ENCODE results near the gene TUBGCP4.
"Not testable (repeated sequence)": the region's sequence is repeated elsewhere in the genome, so short reads cannot be mapped to it uniquely, and the experiment has no call there.

Gene TUBGCP4

GRCh38 chr15:43370975-43371974 lies at the start of gene TUBGCP4, which contains the start of gene ZSCAN29:
Gene TUBGCP4 (plus strand): TSS chr15:43371101. CDS start chr15:43371355, 254 bp downstream.
Gene ZSCAN29 (minus strand): TSS chr15:43371043. CDS start chr15:43369913, 1,130 bp downstream.
- no peak for DNase-seq (ENCODE audit: low read depth)

- DNase-seq (ENCODE audit: low read depth): no peak
Measured at GRCh38 chr15:43325039-43325684, 45.7 kb upstream of the TUBGCP4 start.

- DNase-seq (ENCODE audit: low read depth): peak; percentile 9
Measured at GRCh38 chr15:43329217-43329959, 41.5 kb upstream of the TUBGCP4 start.

- peak; percentile 72 for DNase-seq (ENCODE audit: low read depth)
Measured at GRCh38 chr15:43329960-43330779, 40.7 kb upstream of the TUBGCP4 start, which contains the start of gene LCMT2. Gene LCMT2 (minus strand): TSS chr15:43330573. CDS start chr15:43330489, 84 bp downstream.

GRCh38 chr15:43330780-43331087 lies 40.2 kb upstream of the TUBGCP4 start:
- no peak for DNase-seq (ENCODE audit: low read depth)

GRCh38 chr15:43346305-43346704 lies 24.6 kb upstream of the TUBGCP4 start:
- no peak for DNase-seq (ENCODE audit: low read depth)

GRCh38 chr15:43347114-43347513 lies 23.8 kb upstream of the TUBGCP4 start:
- no peak for DNase-seq (ENCODE audit: low read depth)

- DNase-seq (ENCODE audit: low read depth): no peak
Measured at GRCh38 chr15:43352693-43353382, 18.1 kb upstream of the TUBGCP4 start.

GRCh38 chr15:43360821-43361220 lies 10.1 kb upstream of the TUBGCP4 start:
- DNase-seq (ENCODE audit: low read depth): no peak

- DNase-seq (ENCODE audit: low read depth): no peak
Measured at GRCh38 chr15:43361313-43361903, 9.5 kb upstream of the TUBGCP4 start.

GRCh38 chr15:43370310-43370974 lies 459 bp upstream of the TUBGCP4 start:
- no peak for DNase-seq (ENCODE audit: low read depth)

GRCh38 chr15:43376017-43376705 lies 5.3 kb downstream of the TUBGCP4 start:
- no peak for DNase-seq (ENCODE audit: low read depth)

GRCh38 chr15:43378601-43379000 lies 7.7 kb downstream of the TUBGCP4 start:
- DNase-seq (ENCODE audit: low read depth): no peak

- no peak for DNase-seq (ENCODE audit: low read depth)
Measured at GRCh38 chr15:43382310-43382709, 11.4 kb downstream of the TUBGCP4 start.

GRCh38 chr15:43383070-43383469 lies 12.2 kb downstream of the TUBGCP4 start:
- DNase-seq (ENCODE audit: low read depth): no peak

GRCh38 chr15:43390723-43391122 lies 19.8 kb downstream of the TUBGCP4 start:
- DNase-seq (ENCODE audit: low read depth): no peak

- DNase-seq (ENCODE audit: low read depth): not testable (repeated sequence)
Measured at GRCh38 chr15:43393592-43393991, 22.7 kb downstream of the TUBGCP4 start.

- no peak for DNase-seq (ENCODE audit: low read depth)
Measured at GRCh38 chr15:43402255-43402654, 31.4 kb downstream of the TUBGCP4 start.

- DNase-seq (ENCODE audit: low read depth): no peak
Measured at GRCh38 chr15:43403616-43404015, 32.7 kb downstream of the TUBGCP4 start.
